Kidney (tissue), 14 donors: ENCODE data around the gene MCCC1. TPM values are rescaled to one million over a fixed set of nuclear protein-coding genes. Genes with fewer than 3 reads are reported as not detected.

Experiments
- DNase-seq, 5 donors: peaks; one replicate each; pipeline ENCODE4 v3.0.0-alpha.2; 2013 to 2020
- FAIRE-seq: peaks from 2 replicates; lab custom pipeline; 2012; peaks lifted over from hg19 to GRCh38; lab: Jason Lieb, UNC
- H3K27ac ChIP-seq, 2 donors: one replicate each; pipeline ENCODE4 v1.7.0; 2013; ENCODE audit warnings: low read depth in 2 of 2, low read length in 2 of 2, inconsistent platforms in 1 of 2
- H3K27me3 ChIP-seq: one replicate; pipeline ENCODE4 v1.7.1; 2013; ENCODE audit warnings: low read length, inconsistent platforms; ENCODE audit not compliant: control insufficient read depth, insufficient read depth
- H3K36me3 ChIP-seq, 3 donors: one replicate each; pipeline versions ENCODE4 v1.7.0 to v1.7.1; 2013; ENCODE audit warnings: low read length in 3 of 3, control low read depth in 1 of 3, inconsistent platforms in 1 of 3; ENCODE audit not compliant: insufficient read depth in 3 of 3, control insufficient read depth in 2 of 3
- H3K4me1 ChIP-seq, 3 donors: one replicate each; pipeline versions ENCODE4 v1.7.0 to v1.7.1; 2013; ENCODE audit warnings: low read length in 3 of 3, inconsistent platforms in 1 of 3, low read depth in 1 of 3; ENCODE audit not compliant: control insufficient read depth in 2 of 3, insufficient read depth in 2 of 3
- H3K4me3 ChIP-seq, 3 donors: one replicate each; pipeline versions ENCODE4 v1.7.0 to v1.8.1; 2013; ENCODE audit warnings: low read length in 3 of 3, control low read depth in 1 of 3, inconsistent platforms in 1 of 3
- H3K9ac ChIP-seq, 3 donors: one replicate each; pipeline versions ENCODE4 v1.7.0 to v1.7.1; 2013; ENCODE audit warnings: low read length in 3 of 3, control low read depth in 1 of 3, inconsistent platforms in 1 of 3
- H3K9me3 ChIP-seq, 3 donors: one replicate each; pipeline versions ENCODE4 v1.7.0 to v1.7.1; 2013; ENCODE audit warnings: low read length in 3 of 3, control low read depth in 1 of 3, inconsistent platforms in 1 of 3; ENCODE audit not compliant: control insufficient read depth in 2 of 3, insufficient read depth in 1 of 3
- intact Hi-C: fragments of 100-400 bp; cut with DNase I; formaldehyde crosslinking; loops from one replicate; pipeline ENCODE4 v1.11.1; 2022
- polyA plus RNA-seq: library from polyadenylated mRNA; stranded (reverse); fragments of 350-450 nt; fragmentation: Illumina TruSeq; extraction: RNeasy Lipid Tissue Mini Kit (QIAGEN cat#74804); gene quantifications from one replicate; pipeline ENCODE4 v1.2.3, GENCODE V29; 2014; ENCODE audit warnings: low read depth, low replicate concordance; ENCODE audit not compliant: insufficient read depth
- total RNA-seq: library from RNA; stranded (reverse); fragmentation: NEBNext Ultra II Directional; extraction: Animal tissue kit (Norgen Biotek cat#: 25700); gene quantifications from one replicate; pipeline ENCODE4 v1.2.1, GENCODE V29; 2021
- TF ChIP-seq, protein P1 (sequence below): IDR thresholded peaks from 3 replicates; pipeline ENCODE4 v1.5.1; 2012; ENCODE audit warnings: mild to moderate bottlenecking, moderate library complexity, borderline replicate concordance; ENCODE audit not compliant: insufficient read depth; ENCODE audit errors: extremely low read depth
- donor health status: control.
- donor health status: control.
- donor health status: control.
- donor health status: control.
- donor health status: control.
- donor health status: DM: yes; HTN: yes; CAD: no.
- donor health status: Normal renal cell carcinoma (clear cell type).

The MCCC1 gene
- total and polyA plus RNA-seq, 2 donors from 2014 or later = 35.3 to 85.5 TPM

- Histone ChIP-seq H3K27me3 (no peaks in the 10 kb centered on the region), H3K4me3 (no peak overlapping the region), H3K9ac (no peak overlapping the region), H3K9me3 (no peaks in the 10 kb centered on the region), H3K27ac (no peak overlapping the region), H3K36me3 (peaks cover 4 to 19% (median 6%) of the 10 kb centered on the region in 3 donors), H3K4me1 (peaks cover 0 to 5% (median 3%) of the 10 kb centered on the region in 3 donors)
- FAIRE-seq (no peak), DNase-seq (no peak)
- TF ChIP-seq, protein P1, sequence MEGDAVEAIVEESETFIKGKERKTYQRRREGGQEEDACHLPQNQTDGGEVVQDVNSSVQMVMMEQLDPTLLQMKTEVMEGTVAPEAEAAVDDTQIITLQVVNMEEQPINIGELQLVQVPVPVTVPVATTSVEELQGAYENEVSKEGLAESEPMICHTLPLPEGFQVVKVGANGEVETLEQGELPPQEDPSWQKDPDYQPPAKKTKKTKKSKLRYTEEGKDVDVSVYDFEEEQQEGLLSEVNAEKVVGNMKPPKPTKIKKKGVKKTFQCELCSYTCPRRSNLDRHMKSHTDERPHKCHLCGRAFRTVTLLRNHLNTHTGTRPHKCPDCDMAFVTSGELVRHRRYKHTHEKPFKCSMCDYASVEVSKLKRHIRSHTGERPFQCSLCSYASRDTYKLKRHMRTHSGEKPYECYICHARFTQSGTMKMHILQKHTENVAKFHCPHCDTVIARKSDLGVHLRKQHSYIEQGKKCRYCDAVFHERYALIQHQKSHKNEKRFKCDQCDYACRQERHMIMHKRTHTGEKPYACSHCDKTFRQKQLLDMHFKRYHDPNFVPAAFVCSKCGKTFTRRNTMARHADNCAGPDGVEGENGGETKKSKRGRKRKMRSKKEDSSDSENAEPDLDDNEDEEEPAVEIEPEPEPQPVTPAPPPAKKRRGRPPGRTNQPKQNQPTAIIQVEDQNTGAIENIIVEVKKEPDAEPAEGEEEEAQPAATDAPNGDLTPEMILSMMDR = no peak
- intact Hi-C loops = no loop called here
Measured at GRCh38 chr3:183013074-183013473, 86.2 kb downstream of the MCCC1 start.

GRCh38 chr3:183008800-183009199, 90.5 kb downstream of the MCCC1 start:
- H3K9ac ChIP-seq = no peak overlapping the region
- TF ChIP-seq, protein P1 = no peak
- peaks cover 0 to 5% (median 3%) of the 10 kb centered on the region in 3 donors for H3K4me1 ChIP-seq
- H3K27ac ChIP-seq = no peak overlapping the region
- no peak for FAIRE-seq
- no peak for DNase-seq
- H3K36me3 ChIP-seq = peaks cover 0 to 3% (median 0%) of the 10 kb centered on the region in 3 donors
- no peaks in the 10 kb centered on the region for H3K9me3 ChIP-seq
- H3K4me3 ChIP-seq = no peak overlapping the region
- no peaks in the 10 kb centered on the region for H3K27me3 ChIP-seq
- intact Hi-C loops = no loop called here

GRCh38 chr3:183008303-183008702, 91.0 kb downstream of the MCCC1 start:
- Histone ChIP-seq H3K4me1 (peaks cover 0 to 5% (median 3%) of the 10 kb centered on the region in 3 donors), H3K9me3 (no peaks in the 10 kb centered on the region), H3K27ac (no peak overlapping the region), H3K27me3 (no peaks in the 10 kb centered on the region), H3K36me3 (peaks cover 0 to 3% (median 0%) of the 10 kb centered on the region in 3 donors), H3K4me3 (no peak overlapping the region), H3K9ac (no peak overlapping the region)
- no peak for DNase-seq
- FAIRE-seq = no peak
- intact Hi-C loops = no loop called here
- TF ChIP-seq, protein P1 = no peak
